ENCODE results near the gene PAM.

DNA sequence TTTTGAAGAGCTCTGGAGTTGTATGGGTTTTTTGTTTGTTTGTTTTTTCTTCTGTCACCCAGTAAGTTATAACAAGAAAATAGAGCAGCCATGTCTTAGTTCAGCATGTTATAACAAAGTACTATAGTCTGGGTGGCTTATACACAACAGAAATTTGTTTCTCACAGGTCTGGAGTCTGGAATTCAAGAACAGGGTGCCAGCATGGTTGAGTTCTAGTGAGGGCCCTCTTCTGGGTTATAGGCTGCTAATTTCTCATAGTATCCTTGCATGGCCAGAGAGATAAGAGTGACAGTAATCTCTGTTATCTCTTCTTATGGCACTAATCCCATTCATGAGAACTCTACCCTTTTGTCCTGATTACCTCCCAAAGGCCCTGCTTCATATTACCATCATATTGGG lies 250.2 kb downstream of the PAM start:
- TF ChIP-seq POLR2A (IDR thresholded peaks at IDR 0.05) = no peak
- TF ChIP-seq, protein P1, sequence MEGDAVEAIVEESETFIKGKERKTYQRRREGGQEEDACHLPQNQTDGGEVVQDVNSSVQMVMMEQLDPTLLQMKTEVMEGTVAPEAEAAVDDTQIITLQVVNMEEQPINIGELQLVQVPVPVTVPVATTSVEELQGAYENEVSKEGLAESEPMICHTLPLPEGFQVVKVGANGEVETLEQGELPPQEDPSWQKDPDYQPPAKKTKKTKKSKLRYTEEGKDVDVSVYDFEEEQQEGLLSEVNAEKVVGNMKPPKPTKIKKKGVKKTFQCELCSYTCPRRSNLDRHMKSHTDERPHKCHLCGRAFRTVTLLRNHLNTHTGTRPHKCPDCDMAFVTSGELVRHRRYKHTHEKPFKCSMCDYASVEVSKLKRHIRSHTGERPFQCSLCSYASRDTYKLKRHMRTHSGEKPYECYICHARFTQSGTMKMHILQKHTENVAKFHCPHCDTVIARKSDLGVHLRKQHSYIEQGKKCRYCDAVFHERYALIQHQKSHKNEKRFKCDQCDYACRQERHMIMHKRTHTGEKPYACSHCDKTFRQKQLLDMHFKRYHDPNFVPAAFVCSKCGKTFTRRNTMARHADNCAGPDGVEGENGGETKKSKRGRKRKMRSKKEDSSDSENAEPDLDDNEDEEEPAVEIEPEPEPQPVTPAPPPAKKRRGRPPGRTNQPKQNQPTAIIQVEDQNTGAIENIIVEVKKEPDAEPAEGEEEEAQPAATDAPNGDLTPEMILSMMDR (IDR thresholded peaks at IDR 0.05) = no peak
- TF ChIP-seq POLR2AphosphoS5 (IDR thresholded peaks at IDR 0.05) = no peak

Measured in prostate gland (tissue), 2 donors.